ENCODE results near the gene CFAP119. TPM values are rescaled to one million over a fixed set of nuclear protein-coding genes. Genes with fewer than 3 reads are reported as not detected.

Gene CFAP119
- polyA plus RNA-seq, 3 donors, result 11.8 to 14.6 (median 12.8) TPM

GRCh38 chr16:30764086-30764485, 2.2 kb upstream of the CFAP119 start:
- DNase-seq, result no peak

- DNase-seq, result no peak
These were observed 1.3 kb upstream of the CFAP119 start for GRCh38 chr16:30762991-30763725.

DNA sequence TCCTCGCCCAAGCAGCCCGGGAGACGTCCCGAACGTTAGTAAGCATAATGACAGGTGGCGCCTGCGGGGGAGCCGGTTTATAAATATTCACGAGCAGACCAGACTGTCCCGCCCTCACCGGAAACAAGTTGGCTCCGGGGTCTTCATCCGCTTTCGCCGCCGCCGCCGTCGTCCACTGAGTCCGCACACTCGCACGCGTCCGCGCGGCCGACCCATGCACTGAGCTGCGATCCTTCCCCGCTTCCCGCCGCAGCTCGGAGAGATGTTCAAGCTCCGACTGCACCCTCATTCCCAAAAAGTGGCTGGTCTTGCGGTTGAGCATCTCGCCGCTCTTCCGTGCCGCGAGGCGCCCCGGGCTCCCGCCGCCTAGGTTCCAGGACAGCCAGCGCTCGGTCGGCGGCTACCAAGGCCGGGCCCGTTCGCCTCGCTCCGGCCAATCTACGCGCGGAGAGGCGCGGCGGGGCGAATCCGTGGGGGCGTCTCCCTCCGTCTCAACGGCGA, 385 bp downstream of the CFAP119 start:
- DNase-seq, result no peak

DNA sequence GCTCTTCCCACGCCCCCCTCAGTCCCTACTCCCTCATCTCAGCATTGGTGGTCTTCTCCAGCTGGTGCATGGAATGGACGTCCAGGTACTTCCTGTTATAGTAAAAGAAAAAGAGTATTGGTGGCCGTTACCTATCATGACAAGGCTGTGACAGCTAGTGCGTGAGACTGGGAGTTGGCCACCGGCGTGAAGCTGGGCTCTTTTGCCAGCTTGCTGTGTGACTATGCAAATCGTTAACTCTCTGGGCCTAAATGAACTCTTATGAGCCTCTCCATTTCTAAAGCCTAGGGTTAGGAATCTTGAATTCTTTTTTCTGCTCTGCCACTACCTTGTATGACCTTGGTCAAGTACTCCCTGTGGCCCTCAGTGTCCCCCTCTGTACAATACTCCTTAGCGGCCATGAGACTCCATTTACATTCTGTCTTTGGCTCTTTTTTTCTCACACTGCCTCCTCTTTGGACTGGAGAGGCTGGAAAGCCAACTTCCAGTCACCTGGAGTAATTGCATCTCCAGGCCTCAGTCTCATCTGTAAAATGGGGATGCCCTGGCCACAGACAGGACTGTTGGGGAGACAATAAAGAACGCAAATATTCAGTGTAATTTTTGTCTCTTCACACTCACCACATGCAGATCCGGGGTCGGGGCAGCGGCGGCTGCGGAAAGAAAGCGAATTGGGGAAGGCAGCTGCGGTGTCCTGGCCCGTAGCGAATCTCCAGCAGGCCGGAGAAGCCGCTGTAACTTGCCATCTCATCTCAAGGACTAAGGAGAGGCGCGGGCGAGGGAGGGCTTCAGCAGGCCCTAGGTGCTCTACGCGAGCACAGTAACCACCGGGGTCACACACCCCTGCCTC, 1.1 kb downstream of the CFAP119 start:
- no peak for DNase-seq

- no peak for DNase-seq
These were observed 1.8 kb downstream of the CFAP119 start for GRCh38 chr16:30760001-30760559.

DNA sequence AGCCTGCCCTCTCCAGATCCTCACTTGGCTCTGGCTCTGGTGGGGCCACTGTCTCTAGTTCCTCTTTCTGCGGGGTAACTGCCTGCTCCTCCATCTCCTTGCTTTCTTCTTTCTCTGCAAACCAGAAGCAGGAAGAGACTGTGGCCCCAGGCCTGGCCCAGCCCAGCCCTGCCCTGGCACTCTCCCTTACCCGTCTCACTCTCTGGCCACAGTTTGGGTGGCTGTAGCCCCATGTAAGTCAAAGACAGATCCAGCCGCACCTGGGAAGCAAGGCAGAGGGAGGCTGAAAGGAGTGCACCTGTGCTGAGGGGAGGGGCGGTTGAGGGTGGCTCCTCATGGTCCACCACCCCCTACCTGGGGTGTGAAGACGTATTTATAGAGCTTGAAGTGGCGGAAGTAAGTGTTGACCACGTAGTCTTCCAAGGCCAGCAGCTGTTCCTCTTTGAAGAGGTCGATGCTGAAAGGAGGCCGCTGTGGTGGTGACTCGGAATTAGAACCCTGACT, 2.8 kb downstream of the CFAP119 start:
- DNase-seq, result no peak

- DNase-seq, result no peak
These were observed 4.5 kb downstream of the CFAP119 start for GRCh38 chr16:30757316-30757715.

GRCh38 chr16:30756781-30757100, 5.1 kb downstream of the CFAP119 start:
- no peak for DNase-seq

- no peak for DNase-seq
These were observed 5.7 kb downstream of the CFAP119 start for GRCh38 chr16:30755955-30756780.

DNA sequence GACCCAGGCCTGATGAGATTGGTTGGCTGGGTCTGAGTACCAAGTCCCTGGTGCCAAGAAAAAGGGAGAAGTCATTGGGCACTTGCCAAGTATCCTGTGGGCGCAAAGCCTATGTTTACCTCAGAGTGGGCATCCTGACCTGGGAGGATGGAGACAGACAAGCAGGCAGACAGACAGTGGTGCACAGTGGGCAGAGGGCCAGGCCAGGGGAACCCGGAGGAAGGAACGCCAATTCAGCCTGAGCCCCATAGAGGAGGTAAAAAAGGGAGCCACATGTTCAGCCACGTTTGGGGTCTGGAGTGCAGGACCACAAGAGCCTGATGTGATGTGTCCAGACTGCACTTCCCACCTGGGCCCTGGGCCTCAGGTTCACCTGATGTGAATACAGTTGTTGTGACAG, 8.3 kb downstream of the CFAP119 start:
- DNase-seq, result no peak

GRCh38 chr16:30750876-30751465, 10.9 kb downstream of the CFAP119 start:
- no peak for DNase-seq

DNA sequence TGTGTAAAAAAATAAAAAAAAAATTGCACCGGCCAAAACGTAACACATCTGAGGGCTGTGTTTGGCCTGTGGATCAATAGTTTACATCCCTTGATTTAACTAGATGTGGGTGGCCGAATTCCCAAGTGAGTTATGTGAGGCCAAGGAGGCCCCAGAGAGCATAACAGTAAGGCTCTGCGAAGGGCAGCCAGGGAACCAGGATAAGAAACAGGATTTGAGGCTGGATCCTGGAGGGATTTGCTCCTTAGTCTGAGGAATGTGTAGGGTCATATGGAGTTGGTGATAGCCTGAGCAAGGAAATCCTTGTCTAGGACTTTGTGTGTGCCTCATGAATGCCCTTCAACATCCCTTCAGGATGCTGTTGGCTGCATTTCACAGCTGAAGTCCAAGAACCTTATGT, 11.7 kb downstream of the CFAP119 start:
- DNase-seq, result no peak

DNA sequence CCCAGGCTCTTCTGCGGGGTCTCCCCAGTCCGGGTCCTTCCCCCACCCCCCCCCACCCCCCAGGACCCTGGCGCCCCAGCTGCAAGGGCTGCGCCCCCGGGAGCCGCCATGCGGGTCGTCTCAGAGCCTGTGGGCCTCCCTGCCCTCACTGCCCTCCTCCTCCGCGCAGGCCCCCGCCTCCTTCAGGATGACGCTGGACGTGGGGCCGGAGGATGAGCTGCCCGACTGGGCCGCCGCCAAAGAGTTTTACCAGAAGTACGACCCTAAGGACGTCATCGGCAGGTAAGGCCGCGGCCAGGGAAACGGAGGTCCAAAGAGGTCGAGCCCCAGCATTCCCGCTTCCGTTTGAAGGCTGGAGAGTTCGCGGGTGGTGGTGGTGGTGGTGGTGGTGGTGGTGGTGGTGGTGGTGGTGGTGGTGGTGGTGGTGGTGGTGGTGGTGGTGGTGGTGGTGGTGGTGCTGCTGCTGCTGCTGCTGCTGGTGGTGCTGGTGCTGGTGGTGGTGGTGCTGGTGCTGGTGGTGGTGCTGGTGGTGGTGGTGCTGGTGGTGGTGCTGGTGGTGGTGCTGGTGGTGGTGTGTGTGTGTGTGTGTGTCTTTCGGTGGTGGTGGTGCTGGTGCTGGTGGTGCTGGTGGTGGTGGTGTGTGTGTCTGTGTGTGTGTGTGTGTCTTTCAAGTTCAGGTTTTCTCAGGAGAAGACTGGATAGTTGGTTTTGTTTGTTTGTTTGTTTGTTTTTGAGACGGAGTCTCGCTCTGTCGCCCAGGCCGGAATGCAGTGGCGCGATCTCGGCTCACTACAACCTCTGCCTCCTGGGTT, 13.0 kb downstream of the CFAP119 start:
- DNase-seq, result peak; percentile 20

GRCh38 chr16:30747799-30748633, 13.8 kb downstream of the CFAP119 start, which contains the start of gene PHKG2:
Gene PHKG2 (plus strand): TSS chr16:30748425. CDS start chr16:30748821, 396 bp downstream.
- peak; percentile 99 for DNase-seq

DNA sequence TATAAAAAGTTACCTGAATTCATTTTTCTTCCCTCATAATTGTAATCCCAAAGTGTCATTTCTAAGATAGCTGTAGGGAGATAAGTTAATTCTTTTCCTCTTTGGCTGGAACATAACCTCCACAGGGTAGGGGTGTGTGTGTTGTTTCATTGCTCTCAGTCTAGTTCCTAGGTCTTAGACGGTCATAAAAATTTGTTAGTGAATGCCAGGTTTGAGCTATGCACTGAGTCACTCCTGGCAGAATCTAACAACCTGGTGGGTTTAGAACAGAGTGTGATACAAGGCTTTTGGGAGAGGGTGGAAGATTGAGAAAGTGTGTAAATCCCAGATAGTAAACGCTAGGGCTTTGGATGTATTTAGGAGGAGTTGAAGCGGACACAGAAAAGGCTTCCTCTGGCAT, 14.5 kb downstream of the CFAP119 start:
- no peak for DNase-seq

- no peak for DNase-seq
These were observed 15.2 kb downstream of the CFAP119 start for GRCh38 chr16:30746638-30747175.

DNA sequence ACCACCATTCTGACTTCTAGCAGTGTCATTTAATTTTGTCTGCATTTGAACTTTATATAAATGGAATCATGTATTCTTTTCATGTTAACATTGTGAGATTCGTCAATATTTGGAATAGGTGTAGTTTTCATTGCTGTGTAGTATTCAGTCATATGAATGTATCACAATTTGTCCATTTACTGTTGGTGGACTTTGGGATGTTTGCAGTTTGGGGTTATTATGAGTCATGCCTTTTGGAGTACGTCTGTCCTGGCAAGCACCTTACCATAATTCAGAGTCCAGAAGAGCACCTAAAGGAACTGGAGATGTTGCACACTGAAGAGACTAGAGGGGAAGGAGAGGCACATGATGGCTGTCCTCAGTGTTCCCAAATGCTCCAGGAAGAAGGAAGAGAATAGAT, 16.8 kb downstream of the CFAP119 start:
- no peak for DNase-seq

DNA sequence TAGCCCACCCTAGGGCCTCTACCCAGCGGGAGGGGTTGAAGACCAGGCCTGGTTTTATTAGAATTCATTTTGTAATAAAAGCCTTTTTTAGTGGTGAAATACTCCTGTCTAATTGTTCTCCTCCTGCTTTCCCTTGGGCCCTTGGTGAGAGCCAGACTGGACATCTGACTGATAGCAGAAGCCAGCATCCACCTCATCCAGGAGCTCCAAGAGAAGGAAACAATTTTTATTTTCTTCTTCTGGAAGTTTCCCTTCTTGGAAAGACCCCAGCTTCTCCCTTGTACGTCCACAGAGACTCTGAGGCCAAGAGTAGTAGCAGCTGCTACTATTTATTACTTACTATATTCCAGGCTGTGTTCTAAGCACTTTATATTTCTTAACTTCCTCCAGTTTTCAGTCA, 17.7 kb downstream of the CFAP119 start:
- no peak for DNase-seq

- DNase-seq, result no peak
These were observed 18.1 kb downstream of the CFAP119 start for GRCh38 chr16:30743716-30744115.

Measured in renal pelvis (tissue), 4 donors.